Testis (tissue), 2 donors: ENCODE results near the gene NUP98.
"Not testable (repeated sequence)": the region's sequence is repeated elsewhere in the genome, so short reads cannot be mapped to it uniquely, and the experiment has no call there.

ENCODE experiments used
- POLR2A ChIP-seq: fragments of 450-650 bp; IDR thresholded peaks from one replicate; pipeline ENCODE4 v1.6.1; 2017; ENCODE audit warnings: antibody characterized with exemption, mild to moderate bottlenecking, moderate library complexity
- TF ChIP-seq, protein P1 (sequence below), 3 experiments: fragments of 450-650 bp in 2 of 3; fragments of 200-600 bp in 1 of 3; sonication (generic) in 1 of 3; IDR thresholded peaks; one replicate each; pipeline ENCODE4 v1.5.1; 2016 to 2019; ENCODE audit warnings: antibody characterized with exemption in 3 of 3, mild to moderate bottlenecking in 2 of 3, moderate library complexity in 1 of 3

DNA sequence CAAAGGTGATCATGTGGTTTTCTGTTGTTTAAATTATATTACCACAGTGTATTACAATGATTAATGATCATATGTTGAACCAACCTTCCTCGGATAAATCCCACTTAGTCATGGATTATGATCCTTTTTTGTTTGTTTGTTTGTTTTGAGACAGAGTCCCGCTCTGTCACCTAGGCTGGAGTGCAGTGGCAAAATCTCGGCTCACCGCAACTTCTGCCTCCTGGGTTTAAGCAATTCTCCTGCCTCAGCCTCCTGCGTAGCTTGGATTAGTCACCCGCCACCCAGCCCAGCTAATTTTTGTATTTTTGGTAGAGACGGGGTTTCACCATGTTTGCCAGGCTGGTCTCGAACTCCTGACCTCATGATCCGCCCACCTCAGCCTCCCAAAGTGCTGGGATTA lies 30.5 kb downstream of the NUP98 start:
- TF ChIP-seq, protein P1, sequence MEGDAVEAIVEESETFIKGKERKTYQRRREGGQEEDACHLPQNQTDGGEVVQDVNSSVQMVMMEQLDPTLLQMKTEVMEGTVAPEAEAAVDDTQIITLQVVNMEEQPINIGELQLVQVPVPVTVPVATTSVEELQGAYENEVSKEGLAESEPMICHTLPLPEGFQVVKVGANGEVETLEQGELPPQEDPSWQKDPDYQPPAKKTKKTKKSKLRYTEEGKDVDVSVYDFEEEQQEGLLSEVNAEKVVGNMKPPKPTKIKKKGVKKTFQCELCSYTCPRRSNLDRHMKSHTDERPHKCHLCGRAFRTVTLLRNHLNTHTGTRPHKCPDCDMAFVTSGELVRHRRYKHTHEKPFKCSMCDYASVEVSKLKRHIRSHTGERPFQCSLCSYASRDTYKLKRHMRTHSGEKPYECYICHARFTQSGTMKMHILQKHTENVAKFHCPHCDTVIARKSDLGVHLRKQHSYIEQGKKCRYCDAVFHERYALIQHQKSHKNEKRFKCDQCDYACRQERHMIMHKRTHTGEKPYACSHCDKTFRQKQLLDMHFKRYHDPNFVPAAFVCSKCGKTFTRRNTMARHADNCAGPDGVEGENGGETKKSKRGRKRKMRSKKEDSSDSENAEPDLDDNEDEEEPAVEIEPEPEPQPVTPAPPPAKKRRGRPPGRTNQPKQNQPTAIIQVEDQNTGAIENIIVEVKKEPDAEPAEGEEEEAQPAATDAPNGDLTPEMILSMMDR (IDR thresholded peaks at IDR 0.05), result not testable (repeated sequence)
- not testable (repeated sequence) for TF ChIP-seq POLR2A
